ENCODE results near the gene CCNF.

DNA sequence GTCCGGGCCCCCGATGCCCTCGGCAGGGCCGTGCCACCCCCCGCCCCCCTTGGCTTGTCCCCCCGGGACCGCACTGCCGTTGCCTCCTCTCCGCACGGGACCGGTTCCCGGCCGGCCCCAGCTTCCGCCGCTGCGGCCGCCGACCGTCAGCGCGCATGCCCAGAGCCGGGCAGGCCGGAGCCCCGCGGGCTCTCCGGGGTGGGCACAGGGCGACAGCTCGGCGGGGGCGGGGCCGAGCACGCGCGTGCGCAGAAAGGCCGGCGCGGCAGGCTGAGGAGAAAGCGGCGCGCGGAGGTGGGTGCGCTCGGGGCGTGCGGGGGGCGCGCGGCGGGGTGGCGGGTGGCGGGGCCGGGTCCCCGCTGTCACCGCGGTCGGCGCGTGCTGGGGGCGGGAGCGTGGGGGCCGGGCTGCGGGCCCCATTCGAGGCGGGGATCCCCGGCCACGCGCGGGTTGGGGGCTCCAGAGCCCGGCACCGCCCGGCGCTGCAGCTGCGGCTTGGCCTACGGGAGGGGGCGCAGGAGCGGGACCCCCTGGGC, 45.7 kb downstream of the CCNF start, which contains the start of gene TBC1D24:
- TF ChIP-seq, protein P1, sequence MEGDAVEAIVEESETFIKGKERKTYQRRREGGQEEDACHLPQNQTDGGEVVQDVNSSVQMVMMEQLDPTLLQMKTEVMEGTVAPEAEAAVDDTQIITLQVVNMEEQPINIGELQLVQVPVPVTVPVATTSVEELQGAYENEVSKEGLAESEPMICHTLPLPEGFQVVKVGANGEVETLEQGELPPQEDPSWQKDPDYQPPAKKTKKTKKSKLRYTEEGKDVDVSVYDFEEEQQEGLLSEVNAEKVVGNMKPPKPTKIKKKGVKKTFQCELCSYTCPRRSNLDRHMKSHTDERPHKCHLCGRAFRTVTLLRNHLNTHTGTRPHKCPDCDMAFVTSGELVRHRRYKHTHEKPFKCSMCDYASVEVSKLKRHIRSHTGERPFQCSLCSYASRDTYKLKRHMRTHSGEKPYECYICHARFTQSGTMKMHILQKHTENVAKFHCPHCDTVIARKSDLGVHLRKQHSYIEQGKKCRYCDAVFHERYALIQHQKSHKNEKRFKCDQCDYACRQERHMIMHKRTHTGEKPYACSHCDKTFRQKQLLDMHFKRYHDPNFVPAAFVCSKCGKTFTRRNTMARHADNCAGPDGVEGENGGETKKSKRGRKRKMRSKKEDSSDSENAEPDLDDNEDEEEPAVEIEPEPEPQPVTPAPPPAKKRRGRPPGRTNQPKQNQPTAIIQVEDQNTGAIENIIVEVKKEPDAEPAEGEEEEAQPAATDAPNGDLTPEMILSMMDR (IDR thresholded peaks at IDR 0.05) = no peak
- peak; percentile 33 to 47 for TF ChIP-seq POLR2A (IDR thresholded peaks at IDR 0.05)

Data from Peyer's patch (tissue), 4 donors.